ENCODE measurements around the gene NOL4L. TPM values are rescaled to one million over a fixed set of nuclear protein-coding genes. Genes with fewer than 3 reads are reported as not detected.

Gene NOL4L
- total and polyA plus RNA-seq, 5 experiments from 2014 or later: 10.0 to 66.1 (median 21.5) TPM

DNA sequence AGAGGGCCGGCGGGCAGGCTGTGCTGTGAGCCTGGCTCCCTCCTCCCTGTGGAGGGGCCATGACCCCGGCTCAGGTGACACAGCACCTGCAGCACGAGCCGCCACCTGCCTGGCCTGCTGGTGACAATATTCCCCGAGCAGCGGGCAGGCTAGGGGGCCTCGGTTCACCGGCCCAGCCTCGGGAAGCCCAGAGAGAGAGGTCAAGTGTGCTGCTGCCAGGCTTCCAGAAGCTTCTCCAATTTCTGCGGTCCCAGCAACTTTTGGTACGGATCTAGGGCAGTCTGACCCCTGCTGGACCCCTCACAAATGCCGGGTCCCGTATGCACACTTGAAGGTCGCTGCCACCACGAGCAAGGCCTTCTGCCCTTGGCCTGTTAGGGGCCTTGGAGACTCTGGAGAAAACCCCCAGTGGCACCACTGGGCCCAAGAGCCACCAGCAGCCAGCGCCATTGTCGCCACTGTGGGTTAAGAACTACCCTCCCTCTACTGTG, 38.6 kb upstream of the NOL4L start:
- Mint-ChIP-seq H3K27me3 (no peaks in the 10 kb centered on the region), H3K4me1 (peaks cover 10 to 20% (median 13%) of the 10 kb centered on the region in 4 donors), H3K4me3 (no peak overlapping the region), H3K27ac (no peak overlapping the region), H3K9me3 (no peaks in the 10 kb centered on the region), H3K36me3 (no peaks in the 10 kb centered on the region)
- ATAC-seq: no peak
- DNase-seq: no peak
- POLR2A ChIA-PET: no interaction called here

GRCh38 chr20:32622585-32623468, 37.7 kb upstream of the NOL4L start:
- Mint-ChIP-seq H3K9me3 (no peaks in the 10 kb centered on the region), H3K4me1 (peaks cover 4 to 12% (median 7%) of the 10 kb centered on the region in 4 donors), H3K36me3 (no peaks in the 10 kb centered on the region), H3K27me3 (no peaks in the 10 kb centered on the region), H3K27ac (peak overlapping the region in 3 of 10 donors; percentile 66 to 86 (median 80)), H3K4me3 (no peak overlapping the region)
- no peak for ATAC-seq
- POLR2A ChIA-PET: no interaction called here
- no peak for DNase-seq

GRCh38 chr20:32621891-32622584, 36.9 kb upstream of the NOL4L start:
- no peaks in the 10 kb centered on the region for H3K27me3 Mint-ChIP-seq
- ATAC-seq (no peak), DNase-seq (no peak)
- peak overlapping the region in 8 of 10 donors; percentile 22 to 88 (median 60) for H3K27ac Mint-ChIP-seq
- H3K9me3 Mint-ChIP-seq: no peaks in the 10 kb centered on the region
- peaks cover 0 to 11% (median 5%) of the 10 kb centered on the region in 4 donors for H3K4me1 Mint-ChIP-seq
- H3K36me3 Mint-ChIP-seq: no peaks in the 10 kb centered on the region
- POLR2A ChIA-PET: no interaction called here
- peak overlapping the region in 1 of 10 donors; percentile 10 for H3K4me3 Mint-ChIP-seq

DNA sequence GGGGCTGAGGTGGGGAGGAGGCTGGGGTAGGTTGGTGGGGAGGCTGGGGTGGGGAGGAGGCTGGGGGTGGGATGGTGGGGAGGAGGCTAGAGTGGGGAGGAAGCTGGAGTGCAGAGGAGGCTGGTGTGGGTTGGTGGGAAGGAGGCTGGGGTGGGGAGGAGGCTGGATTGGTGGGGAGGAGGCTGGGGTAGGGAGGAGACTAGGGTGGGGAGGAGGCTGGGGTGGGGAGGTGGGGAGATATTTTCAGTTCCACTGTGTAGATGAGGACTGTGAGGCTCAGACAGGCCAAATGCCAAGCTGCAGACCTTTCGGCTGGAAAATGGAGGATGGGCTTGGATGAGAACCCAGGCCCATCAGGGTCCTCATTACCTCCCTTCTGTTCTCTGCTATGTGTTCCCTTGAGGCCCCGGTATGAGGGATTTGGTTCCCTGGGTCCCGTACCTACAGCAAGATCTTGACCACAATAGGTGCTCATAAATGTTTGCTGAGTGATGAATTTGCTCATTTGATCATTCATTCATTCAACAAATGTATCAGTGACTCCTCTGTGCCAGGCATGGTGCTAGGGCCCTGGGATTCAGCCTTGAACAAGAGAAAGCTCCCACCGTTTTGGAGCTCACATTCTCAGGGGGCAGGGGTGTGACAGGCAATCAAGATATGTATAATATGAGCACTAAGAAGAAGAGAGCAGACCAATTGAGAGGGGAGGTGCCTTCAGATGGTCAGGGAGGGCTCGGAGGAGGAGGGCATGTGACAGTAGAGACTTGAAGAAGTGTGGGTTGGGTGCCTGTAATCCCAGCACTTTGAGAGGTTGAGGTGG, 36.1 kb upstream of the NOL4L start:
- no peak for ATAC-seq
- H3K9me3 Mint-ChIP-seq: no peaks in the 10 kb centered on the region
- peak overlapping the region in 7 of 10 donors; percentile 22 to 88 (median 64) for H3K27ac Mint-ChIP-seq
- POLR2A ChIA-PET: no interaction called here
- H3K36me3 Mint-ChIP-seq: no peaks in the 10 kb centered on the region
- H3K4me1 Mint-ChIP-seq: peaks cover 3 to 16% (median 10%) of the 10 kb centered on the region in 4 donors
- no peak for DNase-seq
- H3K27me3 Mint-ChIP-seq: no peaks in the 10 kb centered on the region
- H3K4me3 Mint-ChIP-seq: no peak overlapping the region

GRCh38 chr20:32619586-32619985, 34.5 kb upstream of the NOL4L start:
- Mint-ChIP-seq H3K27me3 (no peaks in the 10 kb centered on the region), H3K27ac (peak overlapping the region in 1 of 10 donors; percentile 24), H3K36me3 (no peaks in the 10 kb centered on the region), H3K9me3 (no peaks in the 10 kb centered on the region), H3K4me3 (no peak overlapping the region), H3K4me1 (peaks cover 14 to 29% (median 20%) of the 10 kb centered on the region in 4 donors)
- DNase-seq: no peak
- ATAC-seq: no peak
- POLR2A ChIA-PET: interaction anchor here (0.6 to 0.7 kb wide), 2 partner anchors 54 to 227 kb away, joined by 3 to 5 read pairs; partner anchors contain the start of gene C20orf203

DNA sequence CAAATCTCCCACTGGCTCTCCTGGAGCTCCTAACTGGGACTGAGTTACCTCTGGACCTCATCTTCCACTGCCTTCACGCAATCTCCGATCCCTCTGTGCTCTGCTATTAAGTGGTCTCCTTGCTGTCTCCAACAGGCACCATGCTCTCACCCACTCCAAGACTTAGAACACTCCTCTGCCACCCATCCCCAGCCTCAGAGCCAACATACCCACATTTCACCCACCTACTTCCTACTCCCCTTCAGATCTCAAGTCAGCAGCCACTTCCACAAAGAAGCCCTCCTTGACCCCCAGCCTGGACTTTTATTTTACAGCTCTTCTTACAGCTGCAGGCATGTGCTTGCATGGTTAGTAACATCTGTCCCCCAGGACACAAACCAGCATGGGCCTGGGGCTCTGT, 29.6 kb upstream of the NOL4L start:
- peak overlapping the region in 2 of 10 donors; percentile 68 to 70 for H3K27ac Mint-ChIP-seq
- H3K36me3 Mint-ChIP-seq: no peaks in the 10 kb centered on the region
- H3K4me1 Mint-ChIP-seq: peaks cover 26 to 52% (median 37%) of the 10 kb centered on the region in 4 donors
- H3K4me3 Mint-ChIP-seq: no peak overlapping the region
- DNase-seq (no peak), ATAC-seq (no peak)
- H3K27me3 Mint-ChIP-seq: no peaks in the 10 kb centered on the region
- H3K9me3 Mint-ChIP-seq: no peaks in the 10 kb centered on the region
- POLR2A ChIA-PET: interaction anchor here (0.9 kb wide), 1 partner anchor 16 kb away, joined by 3 read pairs; no protein-coding TSS in a partner anchor

- peak overlapping the region in 1 of 10 donors; percentile 70 for H3K27ac Mint-ChIP-seq
Measured at GRCh38 chr20:32614303-32614702, 29.2 kb upstream of the NOL4L start.

DNA sequence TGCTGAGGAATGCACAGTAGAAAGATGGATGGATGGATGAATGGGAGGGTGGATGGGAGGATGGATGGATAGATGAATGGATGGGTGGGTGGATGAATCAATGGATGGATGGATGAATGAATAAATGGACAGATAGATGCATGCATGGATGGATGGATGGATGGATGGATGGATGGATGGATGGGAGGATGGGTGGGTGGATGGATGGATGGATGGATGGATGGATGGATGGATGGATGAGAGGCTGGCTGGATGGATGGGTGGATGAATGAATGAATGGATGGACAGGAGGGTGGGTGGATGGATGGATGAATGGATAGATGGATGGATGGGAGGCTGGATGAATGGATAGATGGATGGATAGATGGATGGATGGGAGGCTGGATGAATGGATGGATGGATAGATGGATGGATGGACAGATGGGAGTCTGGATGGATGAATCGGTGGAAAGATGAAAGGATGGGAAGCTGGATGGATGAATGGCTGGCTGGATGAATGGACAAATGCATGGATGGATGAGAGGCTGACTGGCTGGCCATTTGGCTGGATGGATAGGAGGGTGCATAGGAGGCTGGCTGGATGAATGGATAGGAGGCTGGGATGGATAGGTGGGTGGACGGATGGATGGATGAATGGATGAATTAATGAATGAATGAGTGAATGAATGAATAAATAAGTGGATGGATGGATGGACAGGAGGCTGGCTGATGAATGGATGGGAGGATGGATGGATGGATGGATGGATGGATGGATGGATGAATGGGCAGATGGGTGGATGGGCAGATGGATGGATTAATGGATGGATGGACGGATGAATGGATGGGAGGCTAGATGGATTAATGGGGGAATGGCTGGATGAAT, 28.3 kb upstream of the NOL4L start:
- ATAC-seq: no peak
- Mint-ChIP-seq H3K4me1 (peaks cover 28 to 56% (median 39%) of the 10 kb centered on the region in 4 donors), H3K9me3 (no peaks in the 10 kb centered on the region), H3K4me3 (no peak overlapping the region), H3K27ac (peak overlapping the region in 5 of 10 donors; percentile 8 to 63 (median 28)), H3K27me3 (peaks cover 0 to 4% (median 0%) of the 10 kb centered on the region in 5 donors), H3K36me3 (no peaks in the 10 kb centered on the region)
- POLR2A ChIA-PET: no interaction called here
- no peak for DNase-seq

More at GRCh38 chr20:32614303-32614702, 29.2 kb upstream of the NOL4L start:
- H3K4me3 Mint-ChIP-seq: no peak overlapping the region
- ATAC-seq (no peak), DNase-seq (no peak)
- no peaks in the 10 kb centered on the region for H3K27me3 Mint-ChIP-seq
- H3K36me3 Mint-ChIP-seq: no peaks in the 10 kb centered on the region
- H3K9me3 Mint-ChIP-seq: no peaks in the 10 kb centered on the region
- POLR2A ChIA-PET: interaction anchor here (0.9 kb wide), 1 partner anchor 15 kb away, joined by 3 read pairs; no protein-coding TSS in a partner anchor
- peaks cover 26 to 53% (median 37%) of the 10 kb centered on the region in 4 donors for H3K4me1 Mint-ChIP-seq

DNA sequence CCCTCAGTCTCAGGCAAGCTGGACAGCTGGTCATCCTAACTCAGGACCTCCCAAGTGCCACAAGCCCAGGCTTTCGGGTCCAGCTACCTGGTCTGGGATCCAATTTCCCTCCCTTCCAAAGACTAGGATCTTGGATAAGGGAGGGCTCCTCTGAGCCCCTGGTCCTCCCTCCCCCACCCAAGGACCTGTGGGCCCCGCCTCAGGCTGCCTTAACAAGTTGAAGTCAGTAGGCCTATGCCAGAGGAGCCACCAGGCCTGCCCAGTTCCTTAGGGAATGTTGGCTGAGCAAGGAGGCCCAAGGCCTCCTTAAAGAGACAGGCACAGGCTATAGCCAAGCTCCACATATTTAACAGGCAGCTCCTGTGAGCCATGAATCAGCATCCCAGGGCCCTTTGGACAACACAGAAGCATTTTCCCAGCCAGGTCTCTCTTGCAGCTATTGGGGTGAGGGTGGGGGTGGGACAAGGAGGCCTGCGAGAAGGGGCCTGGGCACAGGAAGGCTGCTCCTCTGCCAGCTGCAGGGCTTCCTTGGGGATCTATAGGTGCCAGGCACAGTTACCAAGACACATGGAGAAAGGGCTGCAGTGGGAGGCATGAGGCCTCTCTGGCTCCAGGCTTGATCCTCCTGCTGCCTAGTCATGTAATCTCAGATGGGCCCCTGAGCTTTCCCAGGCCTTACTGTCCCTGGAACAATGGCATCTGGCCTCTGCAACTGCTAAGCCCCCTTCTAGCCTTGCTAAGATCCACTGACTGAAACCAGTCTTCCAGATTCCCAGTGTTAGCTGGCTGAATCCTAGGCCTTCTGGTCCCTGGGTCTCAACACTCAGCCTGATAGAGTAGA, 27.4 kb upstream of the NOL4L start:
- H3K4me3 Mint-ChIP-seq: no peak overlapping the region
- DNase-seq (no peak), ATAC-seq (no peak)
- peak overlapping the region in 2 of 10 donors; percentile 55 to 63 for H3K27ac Mint-ChIP-seq
- no peaks in the 10 kb centered on the region for H3K36me3 Mint-ChIP-seq
- POLR2A ChIA-PET: interaction anchor here (0.6 to 0.8 kb wide), 4 partner anchors 13 to 21 kb away, joined by 3 to 4 read pairs (median 3); no protein-coding TSS in a partner anchor
- peaks cover 28 to 56% (median 37%) of the 10 kb centered on the region in 4 donors for H3K4me1 Mint-ChIP-seq
- H3K9me3 Mint-ChIP-seq: no peaks in the 10 kb centered on the region
- peaks cover 0 to 4% (median 0%) of the 10 kb centered on the region in 5 donors for H3K27me3 Mint-ChIP-seq

DNA sequence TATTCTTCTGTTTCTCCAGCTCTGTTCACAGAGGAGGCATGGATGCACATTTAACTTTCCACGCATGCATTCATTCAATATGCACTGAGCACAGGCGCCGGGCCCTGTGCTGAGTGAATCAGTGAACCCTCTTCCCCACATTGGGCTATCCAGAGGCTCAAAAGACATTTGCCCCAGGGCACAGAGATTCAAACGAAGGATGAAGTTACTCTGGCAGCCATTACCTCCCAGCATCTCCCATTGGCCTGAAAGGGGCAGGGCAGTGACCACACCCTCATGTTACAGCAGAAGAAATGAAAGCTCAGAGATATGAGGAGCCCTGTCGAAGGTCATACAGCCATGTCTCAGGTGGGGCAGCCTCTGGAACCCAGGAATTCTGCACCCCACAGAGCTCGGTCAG, 26.7 kb upstream of the NOL4L start:
- POLR2A ChIA-PET: interaction anchor here (0.6 to 0.8 kb wide), 2 partner anchors 12 to 16 kb away, joined by 3 to 4 read pairs; no protein-coding TSS in a partner anchor
- peak overlapping the region in 1 of 10 donors; percentile 26 for H3K4me3 Mint-ChIP-seq
- peaks cover 0 to 4% (median 0%) of the 10 kb centered on the region in 5 donors for H3K27me3 Mint-ChIP-seq
- peaks cover 28 to 52% (median 35%) of the 10 kb centered on the region in 4 donors for H3K4me1 Mint-ChIP-seq
- no peak for DNase-seq
- H3K36me3 Mint-ChIP-seq: no peaks in the 10 kb centered on the region
- peak overlapping the region in 3 of 10 donors; percentile 29 to 57 (median 46) for H3K27ac Mint-ChIP-seq
- H3K9me3 Mint-ChIP-seq: no peaks in the 10 kb centered on the region
- no peak for ATAC-seq

Data from naive thymus-derived CD8-positive, alpha-beta T cell (primary cell).